Subcutaneous adipose tissue (tissue), 4 donors: ENCODE results near the gene EMP3. TPM values are rescaled to one million over a fixed set of nuclear protein-coding genes. Genes with fewer than 3 reads are reported as not detected.

ENCODE experiments used
- total RNA-seq, 4 donors: library from RNA; depleted of rRNA; stranded (reverse); fragments of >200 nt; gene quantifications; one replicate each; pipeline ENCODE4 v1.1.0, GENCODE V29; 2016
- TF ChIP-seq, protein P1 (sequence below): fragments of 450-650 bp; IDR thresholded peaks from one replicate; pipeline ENCODE4 v1.5.1; 2016; ENCODE audit warnings: low read depth, mild to moderate bottlenecking, control low read depth, antibody characterized with exemption, moderate library complexity

Gene EMP3
- total RNA-seq, 4 donors from 2014 or later: 32.2 to 79.7 (median 57.2) TPM

- TF ChIP-seq, protein P1, sequence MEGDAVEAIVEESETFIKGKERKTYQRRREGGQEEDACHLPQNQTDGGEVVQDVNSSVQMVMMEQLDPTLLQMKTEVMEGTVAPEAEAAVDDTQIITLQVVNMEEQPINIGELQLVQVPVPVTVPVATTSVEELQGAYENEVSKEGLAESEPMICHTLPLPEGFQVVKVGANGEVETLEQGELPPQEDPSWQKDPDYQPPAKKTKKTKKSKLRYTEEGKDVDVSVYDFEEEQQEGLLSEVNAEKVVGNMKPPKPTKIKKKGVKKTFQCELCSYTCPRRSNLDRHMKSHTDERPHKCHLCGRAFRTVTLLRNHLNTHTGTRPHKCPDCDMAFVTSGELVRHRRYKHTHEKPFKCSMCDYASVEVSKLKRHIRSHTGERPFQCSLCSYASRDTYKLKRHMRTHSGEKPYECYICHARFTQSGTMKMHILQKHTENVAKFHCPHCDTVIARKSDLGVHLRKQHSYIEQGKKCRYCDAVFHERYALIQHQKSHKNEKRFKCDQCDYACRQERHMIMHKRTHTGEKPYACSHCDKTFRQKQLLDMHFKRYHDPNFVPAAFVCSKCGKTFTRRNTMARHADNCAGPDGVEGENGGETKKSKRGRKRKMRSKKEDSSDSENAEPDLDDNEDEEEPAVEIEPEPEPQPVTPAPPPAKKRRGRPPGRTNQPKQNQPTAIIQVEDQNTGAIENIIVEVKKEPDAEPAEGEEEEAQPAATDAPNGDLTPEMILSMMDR: no peak
Observed at GRCh38 chr19:48292798-48293197, 32.6 kb upstream of the EMP3 start.

DNA sequence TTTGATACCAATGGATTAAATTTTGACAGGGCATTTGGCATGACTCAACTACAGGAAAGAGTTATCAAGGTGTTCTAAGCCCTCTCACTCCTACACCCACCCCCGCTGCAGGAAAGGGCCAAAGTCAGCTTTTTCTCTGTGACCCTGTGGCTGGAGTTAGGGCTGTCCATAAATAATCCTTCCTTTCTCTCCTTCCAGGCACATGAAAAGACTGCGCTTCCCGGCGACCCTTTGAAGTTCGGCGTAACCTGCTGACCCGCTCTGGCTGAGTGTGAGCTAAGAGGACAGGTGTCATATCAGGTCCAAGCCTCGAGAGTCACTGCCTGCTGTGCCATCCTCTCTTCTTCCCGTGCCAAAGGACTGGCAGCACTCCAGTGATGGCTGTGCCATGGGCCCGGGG lies 29.9 kb upstream of the EMP3 start:
- TF ChIP-seq, protein P1: no peak

DNA sequence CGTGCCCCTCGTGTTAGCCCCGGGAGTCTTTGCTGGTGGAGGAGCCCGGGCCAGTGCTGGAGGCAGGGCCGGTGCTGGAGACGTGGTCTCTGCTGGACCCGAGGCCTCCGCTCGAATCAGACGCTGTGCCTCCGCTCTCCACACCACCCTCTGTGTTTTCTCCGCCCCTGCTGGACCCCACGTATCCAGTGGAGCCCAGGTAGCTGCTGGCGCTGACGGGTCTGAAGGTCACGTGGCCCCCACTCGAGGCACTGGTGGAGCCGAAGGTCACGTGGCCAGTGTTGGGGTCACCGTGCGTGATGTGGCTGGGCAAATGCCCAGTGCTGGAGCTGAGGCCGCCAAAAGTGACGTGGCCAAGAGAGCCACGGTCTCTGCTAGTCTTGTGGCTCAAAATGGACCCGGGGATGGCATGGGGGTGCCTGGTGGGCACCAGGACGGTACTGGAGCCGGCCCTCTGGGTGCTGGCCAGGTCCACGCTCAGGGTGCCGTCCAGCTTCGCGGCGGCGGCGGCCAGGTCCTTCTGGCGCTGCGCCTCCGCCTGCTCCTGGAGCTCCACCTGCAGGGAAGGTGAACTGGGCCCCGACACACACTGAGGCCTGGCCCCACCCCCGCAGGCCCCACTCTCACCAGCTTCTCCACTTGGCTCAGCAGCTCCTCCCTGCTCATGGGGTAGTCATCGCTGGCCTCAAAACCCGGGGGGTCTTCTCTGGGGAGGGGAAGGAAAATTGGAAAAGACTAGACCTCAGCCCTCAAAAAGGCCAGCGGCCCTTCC lies 28.2 kb upstream of the EMP3 start:
- TF ChIP-seq, protein P1: no peak

DNA sequence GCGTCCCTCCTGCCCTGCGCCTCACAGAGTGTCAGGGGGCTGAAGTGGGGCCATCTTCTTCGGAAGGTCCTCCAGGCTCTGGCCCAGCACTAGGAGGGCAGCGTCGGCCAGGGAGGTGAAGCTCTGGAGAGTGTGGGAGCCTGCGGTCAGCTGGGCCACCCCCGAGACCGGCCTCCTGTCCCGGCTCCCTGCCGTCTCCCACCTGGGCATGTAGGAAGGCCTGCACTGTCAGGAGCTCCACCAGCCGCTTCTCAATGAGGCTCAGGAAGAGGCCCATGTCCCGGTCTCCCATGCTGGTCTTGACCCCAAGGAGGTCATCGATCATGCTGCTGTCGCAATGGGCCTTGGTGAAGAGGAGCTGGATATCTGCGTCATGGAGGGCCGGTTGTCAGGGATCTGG lies 27.4 kb upstream of the EMP3 start:
- TF ChIP-seq, protein P1: no peak

DNA sequence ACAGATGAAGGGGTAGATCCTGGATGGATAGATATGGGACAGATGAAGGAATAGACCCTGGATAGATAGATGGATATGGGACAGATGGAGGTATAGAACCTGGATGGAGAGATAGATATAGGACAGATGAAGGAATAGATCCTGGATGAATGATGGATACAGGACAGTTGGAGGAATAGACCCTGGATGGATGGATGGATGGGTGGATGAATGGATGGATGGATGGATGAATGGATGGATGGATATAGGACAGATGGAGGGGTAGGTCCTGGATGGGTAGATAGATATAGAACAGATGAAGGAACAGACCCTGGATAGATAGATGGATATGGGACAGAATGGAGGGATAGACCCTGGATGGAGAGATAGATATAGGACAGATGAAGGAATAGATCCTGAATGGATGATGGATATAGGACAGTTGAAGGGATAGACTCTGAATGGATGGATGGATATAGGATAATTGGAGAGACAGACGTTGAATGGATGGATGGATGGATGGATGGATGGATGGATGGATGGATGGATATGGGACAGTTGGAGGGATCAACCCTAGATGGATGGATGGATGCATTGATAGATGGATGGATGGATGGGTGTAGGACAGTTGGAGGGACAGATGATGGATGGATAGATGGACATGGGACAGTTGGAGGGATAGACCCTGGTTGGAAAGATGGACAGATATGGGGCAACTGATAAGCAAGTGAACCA lies 23.3 kb upstream of the EMP3 start:
- TF ChIP-seq, protein P1: no peak

- TF ChIP-seq, protein P1: no peak
Observed at GRCh38 chr19:48302600-48302959, 22.8 kb upstream of the EMP3 start.

GRCh38 chr19:48303367-48303766 lies 22.0 kb upstream of the EMP3 start:
- TF ChIP-seq, protein P1: no peak
